Measurements from ENCODE around the gene SOCS1.

The SOCS1 gene

GRCh38 chr16:11259655-11260595, 3.9 kb upstream of the SOCS1 start:
- no peak for DNase-seq

GRCh38 chr16:11258553-11259492, 2.8 kb upstream of the SOCS1 start:
- no peak for DNase-seq

GRCh38 chr16:11257131-11257938, 1.3 kb upstream of the SOCS1 start:
- peak; percentile 35 for DNase-seq

- no peak for DNase-seq
Observed at GRCh38 chr16:11256661-11257130, 692 bp upstream of the SOCS1 start.

- no peak for DNase-seq
Observed at GRCh38 chr16:11254913-11255736, 879 bp downstream of the SOCS1 start.

- DNase-seq, result no peak
Observed at GRCh38 chr16:11253995-11254912, 1.8 kb downstream of the SOCS1 start.

- no peak for DNase-seq
Observed at GRCh38 chr16:11253009-11253994, 2.7 kb downstream of the SOCS1 start.

GRCh38 chr16:11252482-11252931, 3.5 kb downstream of the SOCS1 start:
- no peak for DNase-seq

- DNase-seq, result no peak
Observed at GRCh38 chr16:11251525-11252481, 4.2 kb downstream of the SOCS1 start.

- no peak for DNase-seq
Observed at GRCh38 chr16:11250786-11251524, 5.0 kb downstream of the SOCS1 start.

GRCh38 chr16:11250091-11250785, 5.8 kb downstream of the SOCS1 start:
- DNase-seq, result no peak

GRCh38 chr16:11249233-11250061, 6.6 kb downstream of the SOCS1 start:
- DNase-seq, result no peak

GRCh38 chr16:11248133-11248532, 7.9 kb downstream of the SOCS1 start:
- no peak for DNase-seq

GRCh38 chr16:11245988-11246387, 10.0 kb downstream of the SOCS1 start:
- DNase-seq, result no peak

- no peak for DNase-seq
Observed at GRCh38 chr16:11245222-11245737, 10.7 kb downstream of the SOCS1 start.
